ENCODE results near the gene KMO.

Gene KMO

DNA sequence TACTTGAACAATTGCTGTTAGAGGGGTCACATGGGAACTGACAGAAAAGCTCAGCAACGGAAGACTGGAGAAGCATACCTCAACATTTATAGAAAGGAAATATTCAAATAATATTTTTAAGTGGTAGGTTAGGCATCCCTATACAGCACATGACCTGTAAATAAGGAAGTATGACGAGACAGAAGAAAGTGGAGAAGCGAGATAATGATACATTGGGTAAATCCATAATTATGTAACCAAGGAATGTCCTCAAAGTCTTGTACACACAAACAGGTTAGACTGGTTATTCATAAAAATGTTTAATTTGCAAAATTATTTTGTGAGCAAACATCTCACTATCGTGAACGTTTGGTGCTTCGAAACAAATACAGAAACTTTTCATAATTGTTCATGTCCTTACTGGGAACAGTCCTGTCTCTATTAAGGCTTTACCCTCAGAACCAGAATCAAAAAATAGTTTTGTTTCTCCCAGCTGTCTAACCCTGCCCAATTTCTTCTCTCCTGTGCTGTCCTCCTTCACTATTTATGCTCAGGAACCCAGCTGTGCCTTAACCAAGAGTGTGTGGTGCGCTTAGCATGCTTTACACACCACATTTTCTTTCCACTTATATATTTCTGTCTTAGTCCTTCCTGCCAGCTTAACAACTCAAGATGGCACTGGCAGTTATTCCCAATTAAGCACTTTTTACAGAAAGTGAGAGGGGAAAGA lies 10.2 kb downstream of the KMO start:
- no peak for DNase-seq

DNA sequence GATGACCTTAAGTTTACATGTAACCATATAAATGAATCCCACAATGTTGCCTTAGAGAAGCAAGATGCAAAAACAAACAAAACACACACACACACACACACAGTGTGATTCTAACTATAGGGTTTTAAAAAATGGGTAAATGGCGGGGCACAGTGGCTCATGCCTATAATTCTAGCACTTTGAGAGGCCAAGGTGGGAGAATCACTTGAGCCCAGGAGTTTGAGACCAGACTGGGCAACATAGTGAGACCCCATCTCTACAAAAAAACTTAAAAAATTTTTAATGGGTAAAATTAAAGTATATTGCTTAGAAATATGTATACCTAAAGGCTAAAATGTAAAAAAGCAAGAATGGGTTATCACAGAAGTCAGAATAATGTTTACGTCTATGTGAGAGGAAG lies 15.8 kb downstream of the KMO start:
- DNase-seq: no peak

DNA sequence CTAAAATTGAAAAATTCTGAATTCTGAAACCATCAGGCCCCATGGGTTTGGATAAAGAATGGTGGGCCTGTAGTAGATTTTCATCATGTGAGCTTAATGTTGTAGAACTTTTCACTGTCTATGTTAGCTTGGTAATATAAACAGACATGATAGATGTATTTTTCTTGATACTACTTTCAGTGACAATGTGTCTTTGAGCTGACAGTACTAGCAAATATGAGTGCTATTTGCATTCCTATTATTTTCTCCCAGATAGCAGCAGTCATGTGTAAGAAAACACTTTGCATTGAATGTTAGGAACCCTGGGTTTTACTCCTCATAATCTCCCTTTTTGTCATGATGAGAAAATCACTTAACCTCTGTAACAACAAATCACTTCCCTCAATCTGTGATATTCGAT lies 18.1 kb downstream of the KMO start:
- no peak for DNase-seq

DNA sequence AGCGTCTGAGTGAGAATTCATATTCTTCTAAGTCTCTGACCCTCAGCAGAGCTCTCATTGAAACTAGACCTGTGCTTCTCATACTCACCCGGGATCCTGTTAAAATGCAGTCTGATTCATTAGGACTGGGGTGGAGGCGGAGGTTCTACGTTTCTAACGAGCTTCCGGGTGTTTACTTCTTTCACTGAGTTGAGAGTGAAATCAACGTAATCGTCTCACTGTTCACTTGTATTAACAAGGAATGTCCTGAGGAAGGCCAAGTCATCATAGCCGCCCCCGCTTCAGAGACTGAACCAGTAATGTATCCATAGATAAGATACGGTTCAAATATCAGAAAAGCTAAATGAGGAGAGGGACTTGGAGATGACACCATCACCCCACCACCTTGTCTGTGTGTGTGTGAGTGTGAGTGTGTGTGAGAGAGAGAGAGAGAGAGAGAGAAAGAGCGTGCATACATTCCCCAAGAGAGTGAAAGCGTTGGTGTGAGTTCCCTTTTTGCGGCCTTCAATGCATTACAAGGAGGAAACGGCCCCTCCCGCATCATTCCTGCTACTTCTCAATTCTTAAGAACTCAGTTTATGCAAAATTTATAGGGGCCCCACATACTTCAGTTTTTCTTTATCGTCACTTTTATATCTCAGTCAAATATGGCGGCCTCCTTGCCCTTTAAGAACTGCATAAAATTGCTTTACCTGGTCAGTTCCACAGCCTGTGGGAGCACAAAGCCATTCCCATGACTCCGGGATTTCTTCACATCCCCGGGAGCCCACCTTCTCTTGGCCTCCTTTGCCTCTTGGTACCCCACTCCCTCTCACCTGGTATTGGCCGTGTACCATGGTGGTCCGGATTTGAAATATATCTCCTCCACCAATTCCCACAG lies 19.8 kb downstream of the KMO start:
- peak; percentile 55 to 85 for DNase-seq

DNA sequence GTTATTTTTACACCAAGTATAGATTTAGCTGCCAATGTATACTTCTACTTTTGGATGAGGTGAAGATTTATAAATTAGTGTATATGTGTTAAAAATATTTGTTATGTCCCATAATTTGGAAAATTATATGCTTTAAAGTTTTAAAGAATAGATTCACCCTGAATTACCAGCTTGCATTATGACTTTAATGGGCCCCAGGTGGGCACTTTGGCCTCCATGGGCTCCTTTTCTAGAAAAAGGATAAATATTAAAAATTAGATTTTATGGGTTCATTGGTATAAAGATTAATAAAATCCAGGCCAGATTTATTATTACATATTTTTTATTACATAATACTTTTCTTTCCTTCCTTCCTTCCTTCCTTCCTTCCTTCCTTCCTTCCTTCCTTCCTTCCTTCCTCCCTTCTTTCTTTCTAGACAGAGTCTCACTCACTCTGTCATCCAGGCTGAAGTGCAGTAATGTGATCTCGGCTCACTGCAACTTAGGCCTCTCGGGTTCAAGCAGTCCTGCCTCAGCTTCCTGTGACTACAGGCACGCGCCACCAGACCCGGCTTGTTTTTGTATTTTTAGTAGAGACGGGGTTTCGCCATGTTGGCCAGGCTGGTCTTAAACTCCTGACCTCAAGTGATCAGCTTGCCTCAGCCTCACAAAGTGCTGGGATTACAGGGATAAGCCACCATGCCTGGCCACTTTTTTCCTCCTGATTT lies 21.9 kb downstream of the KMO start:
- DNase-seq: no peak

DNA sequence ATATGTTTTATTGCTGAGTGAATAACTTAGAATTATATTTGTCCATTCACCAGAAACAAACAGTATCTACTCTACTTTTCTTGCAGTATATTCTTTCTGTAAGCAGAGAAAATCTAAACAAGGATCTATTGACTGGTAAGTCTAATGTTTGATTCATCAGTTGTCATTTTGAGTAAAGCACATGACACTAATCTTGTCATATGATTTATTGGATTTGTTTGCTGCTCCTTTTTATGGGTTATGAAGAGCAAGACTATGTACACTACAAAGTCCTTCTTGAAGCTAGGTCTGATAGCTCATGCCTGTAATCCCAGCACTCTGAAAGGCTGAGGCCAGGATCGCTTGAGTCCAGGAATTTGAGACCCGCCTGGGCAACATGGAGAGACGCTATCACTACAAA lies 23.3 kb downstream of the KMO start:
- DNase-seq: no peak

DNA sequence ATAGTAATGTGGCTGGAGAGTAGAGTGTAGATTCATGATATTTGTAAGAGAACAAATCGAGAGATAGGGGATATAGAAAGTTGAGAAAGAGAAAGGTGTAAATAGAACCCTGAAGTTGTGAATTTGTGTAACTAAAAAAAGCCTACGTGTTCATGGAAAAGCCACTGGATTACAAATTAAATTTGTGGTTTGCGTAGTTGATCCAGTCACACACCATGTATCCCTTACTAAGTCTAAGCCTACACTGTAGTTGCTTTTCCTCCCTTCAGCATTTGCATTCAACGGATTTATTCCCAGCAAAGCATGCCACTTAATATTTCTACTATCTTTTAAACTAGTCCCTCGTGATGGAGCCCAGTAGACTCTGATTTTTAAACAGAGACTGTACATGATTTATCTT lies 24.9 kb downstream of the KMO start:
- no peak for DNase-seq

DNA sequence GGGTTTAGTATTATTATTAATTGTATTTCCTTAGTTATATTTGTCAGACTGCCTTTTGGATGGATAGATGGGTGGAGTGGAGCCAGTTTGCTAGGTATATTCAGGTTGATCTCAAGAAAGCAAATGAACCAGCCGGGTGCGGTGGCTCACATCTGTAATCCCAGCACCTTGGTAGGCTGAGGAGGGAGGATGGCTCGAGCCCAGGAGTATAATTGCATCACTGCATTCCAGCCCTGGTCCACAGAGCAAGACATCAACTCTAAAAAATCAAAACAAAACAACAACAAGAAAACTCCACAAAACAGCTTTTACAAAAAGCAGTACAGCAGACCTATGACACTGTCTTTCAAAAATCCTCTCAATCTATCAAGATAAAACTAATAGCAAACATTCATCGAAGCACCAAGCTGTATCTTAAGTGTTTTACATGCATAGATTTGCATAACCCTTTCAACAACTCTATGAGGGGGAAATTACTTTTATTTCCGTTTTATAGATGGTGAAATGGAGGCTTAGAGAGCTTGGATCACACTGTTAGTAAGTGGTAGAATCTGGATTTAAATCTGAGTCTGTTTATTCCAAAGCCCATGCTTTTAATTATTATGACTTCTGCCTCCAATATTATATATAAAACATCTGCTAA lies 25.5 kb downstream of the KMO start:
- no peak for DNase-seq

DNA sequence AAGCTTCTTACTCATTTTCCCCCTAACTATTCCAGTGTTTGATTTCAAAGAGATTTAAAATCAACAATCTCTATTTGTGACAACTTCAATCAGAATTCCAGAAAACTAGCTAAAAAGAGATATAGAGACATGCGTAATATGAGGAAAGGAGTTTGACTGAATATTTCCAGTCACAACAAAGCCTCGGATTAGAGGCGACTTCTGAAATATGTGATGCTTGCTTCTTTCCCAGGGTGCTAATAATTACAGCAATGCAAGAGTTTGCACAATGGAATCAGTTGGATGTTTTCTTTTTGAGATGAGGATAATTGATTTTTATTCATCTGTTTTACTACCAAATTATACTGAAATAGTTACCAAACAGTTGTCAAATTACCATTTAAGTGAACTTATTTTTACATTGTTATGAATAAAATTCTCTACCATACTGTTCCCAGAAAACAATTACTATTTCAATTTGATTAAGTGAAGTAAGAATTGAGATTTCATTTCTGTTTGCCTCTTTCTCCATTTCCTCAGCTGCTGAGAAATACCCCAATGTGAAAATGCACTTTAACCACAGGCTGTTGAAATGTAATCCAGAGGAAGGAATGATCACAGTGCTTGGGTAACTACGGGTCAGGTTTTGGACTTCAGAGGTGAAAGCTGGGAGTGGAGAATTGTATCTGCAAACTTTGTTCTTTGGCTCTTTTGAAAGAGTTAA lies 28.1 kb downstream of the KMO start:
- no peak for DNase-seq

DNA sequence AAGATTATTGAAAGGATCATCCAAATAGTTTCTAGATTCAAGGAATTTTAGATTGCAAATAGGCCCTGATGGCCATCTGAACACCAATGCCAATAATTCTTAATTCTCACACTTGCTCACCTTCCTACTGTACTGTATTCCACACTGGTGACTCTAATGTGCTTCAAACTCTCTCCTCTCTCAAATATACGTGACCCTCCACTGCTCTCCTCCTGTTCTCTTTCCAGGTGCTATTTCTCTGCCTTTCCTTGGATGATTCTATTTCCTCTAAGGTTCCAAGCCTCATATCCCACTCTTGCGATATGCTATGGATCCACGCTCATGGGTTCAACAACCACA lies 28.6 kb downstream of the KMO start:
- DNase-seq: no peak

DNA sequence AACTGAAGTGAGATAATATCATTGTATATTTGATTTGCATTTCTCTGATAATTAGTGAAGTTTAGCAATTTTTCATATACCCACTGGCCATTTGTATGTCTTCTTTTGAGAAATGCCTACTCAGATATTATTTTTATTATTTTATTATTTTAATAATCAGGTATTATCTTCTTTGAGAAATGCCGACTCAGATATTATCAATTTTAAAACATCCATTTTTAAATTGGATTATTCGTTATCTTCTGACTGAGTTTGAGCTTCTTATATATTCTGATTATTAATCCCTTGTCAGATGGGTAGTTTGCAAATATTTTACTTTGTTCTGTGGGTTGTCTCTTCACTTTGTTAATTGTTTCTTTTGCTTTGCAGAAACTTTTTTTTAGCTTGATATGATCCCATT lies 37.7 kb downstream of the KMO start:
- no peak for DNase-seq

DNA sequence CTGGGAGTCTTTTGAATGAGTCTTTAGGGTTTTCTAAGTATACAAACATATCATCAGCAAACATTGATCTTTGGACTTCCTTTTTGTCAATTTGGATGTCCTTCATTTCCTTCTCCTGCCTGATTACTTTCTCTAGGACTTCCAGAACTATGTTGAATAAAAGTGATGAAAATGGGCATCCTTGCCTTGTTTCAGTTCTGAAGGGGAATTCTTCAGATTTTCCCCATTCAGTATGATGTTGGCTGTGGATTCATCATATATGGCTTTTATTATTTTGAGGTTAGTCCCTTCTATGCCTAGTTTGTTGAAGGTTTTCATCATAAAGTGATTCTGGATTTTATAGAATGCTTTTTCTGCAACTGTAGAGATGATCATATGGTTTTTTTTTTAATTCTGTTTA lies 42.0 kb downstream of the KMO start:
- DNase-seq: no peak

DNA sequence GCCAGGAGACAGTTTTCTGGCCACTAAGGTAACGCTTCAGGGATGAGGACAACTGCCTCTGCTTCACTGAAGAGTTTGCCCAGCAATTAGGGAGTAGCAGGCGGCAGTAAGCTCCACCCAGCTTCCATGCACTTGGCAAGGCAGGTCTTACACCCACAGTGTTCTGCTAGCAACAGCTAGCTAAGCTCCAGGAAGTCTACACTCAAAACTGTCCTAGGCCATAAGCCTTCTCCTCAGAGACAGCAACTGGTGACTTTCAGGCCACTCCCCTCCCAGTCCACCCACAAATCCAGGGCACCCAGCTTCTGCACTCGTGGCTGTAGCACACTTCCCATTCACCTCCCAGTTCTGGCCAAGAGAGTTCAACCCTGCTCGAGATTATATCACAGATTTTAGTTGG lies 47.3 kb downstream of the KMO start:
- DNase-seq: no peak

DNA sequence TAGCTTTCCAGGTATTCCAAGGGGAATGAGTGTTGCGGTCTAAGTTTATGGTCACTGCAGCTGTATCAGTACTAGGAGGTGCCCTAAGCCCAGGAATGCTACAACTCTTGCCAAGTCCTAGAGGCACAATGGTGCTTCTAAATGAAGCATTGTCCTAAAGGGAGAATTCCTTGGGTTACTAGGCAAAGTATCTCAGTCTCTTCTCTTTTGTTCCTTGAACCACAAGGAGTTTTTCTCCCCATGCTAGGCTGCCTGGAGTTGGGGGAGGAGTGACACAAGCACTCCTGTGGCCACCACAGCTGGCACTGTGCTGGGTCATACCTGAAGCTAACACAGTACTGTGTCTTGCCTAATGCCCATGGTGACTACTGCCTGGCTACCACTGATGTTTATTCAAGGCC lies 50.7 kb downstream of the KMO start:
- DNase-seq: no peak

DNA sequence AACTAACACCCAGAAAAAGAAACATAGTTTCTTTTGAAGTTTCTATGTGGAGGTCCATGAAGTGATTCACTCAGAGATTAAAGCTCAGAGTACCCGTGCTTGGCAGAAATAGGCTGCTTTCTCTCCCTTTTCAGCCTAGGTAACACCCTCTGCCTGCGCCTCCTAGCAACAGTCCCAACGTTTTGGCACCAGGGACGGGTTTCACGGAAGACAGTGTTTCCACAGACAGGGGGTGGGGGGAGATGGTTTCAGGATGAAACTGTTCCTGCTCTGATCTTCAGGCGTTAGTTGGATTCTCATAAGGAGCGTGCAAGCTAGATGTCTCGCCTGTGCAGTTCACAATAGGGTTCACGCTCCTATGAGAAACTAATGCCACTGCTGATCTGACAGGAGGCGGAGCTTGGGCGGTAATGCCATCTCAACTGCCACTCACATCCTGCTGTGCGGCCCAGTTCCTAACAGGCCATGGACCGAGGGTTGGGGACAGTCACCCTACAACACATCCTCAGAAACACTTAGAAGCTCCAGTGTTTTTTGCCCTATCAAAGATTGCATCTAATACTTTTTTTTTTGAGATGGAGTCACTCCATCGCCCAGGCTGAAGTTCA lies 54.8 kb downstream of the KMO start:
- DNase-seq: no peak

DNA sequence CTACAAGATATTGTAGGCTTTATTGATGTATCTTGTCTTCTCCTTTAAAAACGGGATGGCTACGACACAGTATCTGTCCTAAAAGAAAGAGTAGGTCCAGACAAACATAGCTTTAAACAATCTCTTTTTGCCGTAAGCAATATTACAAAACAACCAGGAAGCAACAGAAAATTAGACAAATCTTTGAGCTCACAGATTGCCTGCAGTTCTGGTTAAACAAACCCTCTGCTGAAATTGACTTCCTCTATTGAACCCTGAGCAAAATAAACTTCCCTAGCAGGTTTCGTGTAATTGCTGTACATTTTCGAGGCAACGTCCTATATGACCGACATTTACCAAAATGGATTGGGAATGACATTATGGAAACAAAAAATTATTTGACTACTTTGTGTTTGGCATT lies 57.3 kb downstream of the KMO start:
- no peak for DNase-seq

DNA sequence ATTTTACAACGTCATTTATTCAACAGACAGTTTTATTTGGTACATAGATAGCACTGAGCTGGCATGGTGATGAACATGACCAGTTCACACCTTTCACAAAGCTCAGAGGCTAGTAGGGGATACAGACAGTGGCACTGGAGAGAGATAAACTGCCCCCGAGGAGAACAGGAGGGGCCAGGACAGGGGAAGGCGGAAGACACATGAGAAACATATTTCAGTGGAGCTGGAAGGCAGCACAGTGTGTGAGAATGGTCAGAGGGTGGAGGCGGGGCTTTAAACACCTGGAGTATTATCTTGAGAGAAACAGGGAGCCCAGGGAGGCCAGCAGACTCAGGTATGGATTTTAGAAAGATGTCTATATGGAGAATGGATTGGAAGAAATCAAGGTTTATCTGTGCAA lies 58.5 kb downstream of the KMO start:
- DNase-seq: no peak

DNA sequence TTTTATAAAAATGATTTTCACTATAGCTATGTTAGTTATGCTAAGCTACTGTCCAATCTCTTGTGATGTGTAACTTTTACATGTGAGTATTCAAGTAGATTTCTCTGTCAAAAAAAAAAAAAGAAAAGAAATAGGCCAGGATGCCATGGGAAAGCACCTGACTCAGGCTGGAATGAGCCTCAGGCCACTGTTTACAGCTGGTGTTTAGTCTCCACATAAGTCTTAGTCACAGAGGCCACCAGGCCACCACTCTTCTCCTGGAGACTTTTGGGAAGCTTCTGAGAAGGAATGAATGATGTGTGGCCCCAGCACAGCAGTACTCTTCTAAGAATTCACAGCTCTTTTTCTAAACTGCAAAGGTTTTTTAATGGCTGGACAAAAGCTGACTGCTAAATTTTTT lies 59.1 kb downstream of the KMO start:
- no peak for DNase-seq

DNA sequence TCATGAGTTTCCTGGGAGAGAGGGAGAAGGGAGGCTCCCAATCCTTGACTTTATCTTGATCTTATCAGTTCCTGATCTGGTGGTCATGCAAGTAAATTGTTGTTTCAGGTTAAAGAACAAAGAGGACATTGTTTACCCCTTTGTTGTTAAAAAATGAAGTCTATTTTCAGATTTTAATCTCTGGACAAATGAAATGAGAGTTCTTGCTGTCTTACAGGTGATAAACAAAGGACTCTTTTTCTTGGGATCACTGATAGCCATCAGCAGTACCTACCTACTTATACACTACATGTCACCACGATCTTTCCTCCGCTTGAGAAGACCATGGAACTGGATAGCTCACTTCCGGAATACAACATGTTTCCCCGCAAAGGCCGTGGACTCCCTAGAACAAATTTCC lies 59.6 kb downstream of the KMO start:
- no peak for DNase-seq

DNA sequence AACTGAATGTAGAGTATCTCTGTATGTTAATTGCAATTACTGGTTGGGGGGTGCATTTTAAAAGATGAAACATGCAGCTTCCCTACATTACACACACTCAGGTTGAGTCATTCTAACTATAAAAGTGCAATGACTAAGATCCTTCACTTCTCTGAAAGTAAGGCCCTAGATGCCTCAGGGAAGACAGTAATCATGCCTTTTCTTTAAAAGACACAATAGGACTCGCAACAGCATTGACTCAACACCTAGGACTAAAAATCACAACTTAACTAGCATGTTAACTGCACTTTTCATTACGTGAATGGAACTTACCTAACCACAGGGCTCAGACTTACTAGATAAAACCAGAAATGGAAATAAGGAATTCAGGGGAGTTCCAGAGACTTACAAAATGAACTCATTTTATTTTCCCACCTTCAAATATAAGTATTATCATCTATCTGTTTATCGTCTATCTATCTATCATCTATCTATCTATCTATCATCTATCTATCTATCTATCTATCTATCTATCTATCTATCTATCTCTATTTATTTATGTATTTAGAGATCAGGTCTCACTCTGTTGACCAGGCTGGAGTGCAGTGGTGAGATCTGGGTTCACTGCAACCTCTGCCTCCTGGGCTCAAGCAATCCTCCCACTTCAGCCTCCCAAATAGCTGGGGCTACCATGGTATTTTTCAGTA lies 60.2 kb downstream of the KMO start:
- DNase-seq: no peak

DNA sequence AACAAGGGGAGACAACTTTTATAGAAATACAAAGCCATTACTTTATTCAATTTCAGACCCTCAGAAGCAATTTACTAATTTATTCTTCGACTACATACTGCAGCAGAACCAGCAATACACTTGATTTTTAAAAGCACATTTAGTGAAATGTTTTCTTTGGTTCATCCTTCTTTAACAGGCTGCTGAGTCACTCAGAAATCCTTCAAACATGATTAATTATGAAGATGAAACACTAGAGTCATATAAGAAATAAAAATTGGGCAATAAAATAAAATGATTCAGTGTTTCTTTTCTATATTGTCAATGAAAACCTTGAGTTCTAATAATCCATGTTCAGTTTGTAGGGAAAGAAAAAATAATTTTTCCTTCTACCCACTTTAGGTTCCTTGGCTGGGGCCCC lies 61.0 kb downstream of the KMO start:
- no peak for DNase-seq

DNA sequence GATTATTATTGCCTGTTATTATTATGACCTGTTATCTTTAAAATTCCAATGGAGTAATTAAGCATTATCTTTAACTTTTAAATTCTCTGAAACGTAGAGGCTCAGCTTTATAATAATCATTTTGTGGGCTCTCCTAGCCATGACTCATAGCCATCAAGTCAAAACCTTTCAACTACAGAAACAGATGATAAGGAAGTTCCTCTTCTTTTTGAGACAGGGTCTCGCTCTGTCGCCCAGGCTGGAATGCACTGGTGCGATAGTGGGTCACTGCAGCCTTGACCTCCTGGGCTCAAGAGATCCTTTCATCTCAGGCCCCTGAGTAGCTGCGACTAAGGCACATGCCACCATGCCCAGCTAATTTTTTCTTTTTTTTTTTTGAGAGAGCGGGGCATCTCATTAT lies 64.5 kb downstream of the KMO start:
- no peak for DNase-seq

Data from CD4-positive, alpha-beta T cell treated with Interferon alpha-2 for 1 hour (primary cell).